Ramos (cell line): ENCODE data around the gene AR.

Experiments used
- in situ Hi-C: fragments of 300-500 bp; cut with MboI; formaldehyde crosslinking; loops from one replicate; pipeline ENCODE4 v1.14.3; 2022; ENCODE audit warnings: low sequenced_read_pairs; ENCODE audit not compliant: unreplicated experiment

The AR gene, protein sequence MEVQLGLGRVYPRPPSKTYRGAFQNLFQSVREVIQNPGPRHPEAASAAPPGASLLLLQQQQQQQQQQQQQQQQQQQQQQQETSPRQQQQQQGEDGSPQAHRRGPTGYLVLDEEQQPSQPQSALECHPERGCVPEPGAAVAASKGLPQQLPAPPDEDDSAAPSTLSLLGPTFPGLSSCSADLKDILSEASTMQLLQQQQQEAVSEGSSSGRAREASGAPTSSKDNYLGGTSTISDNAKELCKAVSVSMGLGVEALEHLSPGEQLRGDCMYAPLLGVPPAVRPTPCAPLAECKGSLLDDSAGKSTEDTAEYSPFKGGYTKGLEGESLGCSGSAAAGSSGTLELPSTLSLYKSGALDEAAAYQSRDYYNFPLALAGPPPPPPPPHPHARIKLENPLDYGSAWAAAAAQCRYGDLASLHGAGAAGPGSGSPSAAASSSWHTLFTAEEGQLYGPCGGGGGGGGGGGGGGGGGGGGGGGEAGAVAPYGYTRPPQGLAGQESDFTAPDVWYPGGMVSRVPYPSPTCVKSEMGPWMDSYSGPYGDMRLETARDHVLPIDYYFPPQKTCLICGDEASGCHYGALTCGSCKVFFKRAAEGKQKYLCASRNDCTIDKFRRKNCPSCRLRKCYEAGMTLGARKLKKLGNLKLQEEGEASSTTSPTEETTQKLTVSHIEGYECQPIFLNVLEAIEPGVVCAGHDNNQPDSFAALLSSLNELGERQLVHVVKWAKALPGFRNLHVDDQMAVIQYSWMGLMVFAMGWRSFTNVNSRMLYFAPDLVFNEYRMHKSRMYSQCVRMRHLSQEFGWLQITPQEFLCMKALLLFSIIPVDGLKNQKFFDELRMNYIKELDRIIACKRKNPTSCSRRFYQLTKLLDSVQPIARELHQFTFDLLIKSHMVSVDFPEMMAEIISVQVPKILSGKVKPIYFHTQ

DNA sequence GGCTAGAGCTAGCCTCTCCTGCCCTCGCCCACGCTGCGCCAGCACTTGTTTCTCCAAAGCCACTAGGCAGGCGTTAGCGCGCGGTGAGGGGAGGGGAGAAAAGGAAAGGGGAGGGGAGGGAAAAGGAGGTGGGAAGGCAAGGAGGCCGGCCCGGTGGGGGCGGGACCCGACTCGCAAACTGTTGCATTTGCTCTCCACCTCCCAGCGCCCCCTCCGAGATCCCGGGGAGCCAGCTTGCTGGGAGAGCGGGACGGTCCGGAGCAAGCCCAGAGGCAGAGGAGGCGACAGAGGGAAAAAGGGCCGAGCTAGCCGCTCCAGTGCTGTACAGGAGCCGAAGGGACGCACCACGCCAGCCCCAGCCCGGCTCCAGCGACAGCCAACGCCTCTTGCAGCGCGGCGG is at the start of gene AR:
TSS of gene AR (plus strand) at position 204 of the 400 bp plus-strand sequence. CDS start 1,126 bp downstream, outside the sequence.
- in situ Hi-C loops: no loop called here

DNA sequence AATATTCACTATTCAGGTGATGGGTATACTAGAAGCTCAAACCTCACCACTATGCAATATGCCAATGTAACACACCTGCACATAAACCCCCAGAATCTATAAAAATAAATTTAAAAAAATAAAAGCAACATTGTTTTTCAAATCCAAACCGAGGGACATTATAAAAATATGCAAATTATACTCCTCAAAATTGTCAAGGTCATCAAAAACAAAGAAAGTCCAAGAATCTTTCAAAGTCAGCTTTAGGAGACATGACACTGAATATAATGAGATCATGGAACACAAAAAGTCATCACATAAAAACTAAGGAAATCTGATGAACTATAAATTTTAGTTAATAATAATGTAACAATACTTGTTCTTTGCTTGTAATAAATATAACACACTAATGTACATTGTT is 43.2 kb upstream of the AR start:
- in situ Hi-C loops: no loop called here

DNA sequence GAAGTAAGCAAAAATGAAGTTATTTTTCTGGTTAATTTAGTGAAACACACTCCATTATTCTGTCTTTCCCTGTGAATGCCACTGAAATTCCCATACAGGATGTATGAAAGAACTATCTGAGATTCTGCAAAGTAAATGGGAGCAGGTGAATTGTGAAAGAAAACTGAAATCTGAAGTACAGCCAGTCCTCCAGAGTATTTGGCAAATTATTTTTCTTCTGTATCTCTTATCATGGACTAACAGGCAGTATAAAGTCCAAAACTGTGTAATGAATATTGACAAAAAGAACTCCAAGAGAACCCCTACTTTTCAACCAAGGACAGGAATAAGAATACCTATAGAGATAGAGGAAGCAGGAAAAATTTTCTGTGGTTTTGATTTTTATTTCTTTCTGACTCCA is 40.8 kb upstream of the AR start:
- in situ Hi-C loops: no loop called here

DNA sequence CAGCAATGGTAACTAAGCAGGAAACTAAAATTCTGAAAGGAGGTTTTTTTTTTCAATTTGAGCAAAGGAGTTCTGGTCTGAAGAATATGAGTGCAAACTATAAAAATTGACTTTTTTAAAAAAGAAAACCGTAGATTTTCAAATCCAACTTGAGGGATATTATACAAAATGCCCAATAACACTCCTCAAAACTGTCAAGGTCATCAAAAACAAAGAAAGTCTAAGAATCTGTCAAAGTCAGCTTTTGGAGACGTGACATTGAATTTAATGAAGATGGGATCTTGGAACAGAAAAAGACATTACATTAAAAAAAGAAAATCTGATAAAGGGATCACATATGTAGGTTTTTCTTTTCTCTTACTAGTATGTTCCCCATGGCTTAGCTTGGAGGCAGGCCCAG is 40.4 kb upstream of the AR start:
- in situ Hi-C loops: no loop called here

DNA sequence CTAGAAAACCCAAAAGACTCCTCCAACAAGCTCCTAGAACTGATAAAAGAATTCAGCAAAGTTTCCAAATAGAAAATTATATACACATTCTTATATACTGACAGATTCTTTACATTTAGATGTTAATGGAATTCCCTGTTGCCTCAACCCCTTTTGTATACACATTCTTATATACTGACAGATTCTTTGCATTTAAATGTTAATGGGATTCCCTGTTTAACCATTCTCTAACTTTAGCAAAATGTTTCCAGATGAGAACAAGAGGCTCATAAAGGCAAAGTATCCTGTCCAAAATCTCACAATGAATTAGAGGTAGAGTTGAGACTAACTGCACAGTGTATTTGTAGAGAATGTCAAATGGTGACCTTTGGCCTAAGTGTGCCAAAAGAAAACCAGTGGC is 23.1 kb upstream of the AR start:
- in situ Hi-C loops: no loop called here

DNA sequence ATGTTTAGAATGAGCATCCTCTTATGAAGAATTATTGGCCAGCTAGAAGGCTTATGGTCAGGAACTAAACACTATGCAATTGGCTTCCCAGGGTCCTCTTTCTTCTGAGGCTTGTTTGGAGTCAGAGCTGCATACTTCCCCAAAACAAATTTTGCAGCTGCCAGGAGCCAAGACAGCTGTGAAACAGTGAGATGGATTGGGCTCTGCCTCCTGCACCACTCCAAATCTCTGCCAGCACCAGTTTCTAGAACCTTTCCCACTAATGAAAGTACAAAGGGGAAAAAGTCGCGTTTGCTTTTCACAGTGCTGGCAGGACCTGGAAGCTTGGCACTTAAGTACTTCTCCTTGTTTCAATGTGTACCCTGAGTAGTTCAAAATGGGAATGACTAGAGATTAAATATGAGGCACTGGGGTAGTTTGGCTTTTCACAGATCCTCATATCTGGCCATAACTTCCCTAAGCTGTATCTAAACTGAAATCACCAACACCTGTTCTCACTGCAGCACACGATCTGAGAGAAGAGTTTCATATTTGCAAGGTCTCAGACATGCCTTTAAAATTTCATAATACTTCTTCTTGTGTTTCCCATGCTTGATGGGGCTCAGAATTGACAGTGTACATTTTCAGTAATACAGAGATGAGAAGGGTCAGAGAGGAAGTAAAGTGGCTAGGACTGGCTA is 20.7 kb upstream of the AR start:
- in situ Hi-C loops: no loop called here

DNA sequence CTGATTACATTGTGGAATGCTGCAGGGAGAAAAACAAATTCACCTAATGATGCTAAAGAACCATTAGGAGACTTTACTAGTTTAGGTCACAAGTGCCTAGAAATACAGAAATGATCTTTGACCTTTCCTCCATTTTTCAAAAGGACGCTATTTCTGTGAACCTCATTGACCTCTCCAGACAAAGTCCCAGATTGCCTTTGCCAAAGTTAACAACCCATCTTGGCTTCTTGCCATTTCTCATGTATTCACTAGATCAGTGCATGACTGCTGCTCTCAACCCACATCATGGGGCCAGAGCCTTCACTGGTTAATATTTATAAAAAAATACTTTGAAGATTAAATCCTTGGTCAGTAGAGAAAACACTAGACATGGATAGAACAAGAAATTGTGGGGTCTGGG is 19.9 kb upstream of the AR start:
- in situ Hi-C loops: no loop called here

DNA sequence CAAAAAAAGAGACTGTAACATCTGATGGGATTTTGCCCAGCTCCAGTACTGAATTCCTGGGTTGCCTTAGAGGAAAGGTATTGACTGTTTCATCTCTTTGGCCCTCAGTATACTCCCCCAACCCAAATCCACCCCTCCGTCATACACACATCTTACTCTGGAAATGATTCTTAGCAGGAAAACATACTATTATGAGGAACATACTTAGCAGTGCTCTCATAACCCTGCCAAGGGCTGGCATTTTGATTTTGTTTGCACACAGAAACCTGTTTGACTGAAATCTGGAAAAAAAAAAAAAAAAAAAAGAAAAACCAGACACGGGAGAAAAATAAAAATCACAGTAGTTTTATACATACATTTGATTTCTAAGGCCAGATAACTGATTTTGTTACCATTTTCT is 19.4 kb upstream of the AR start:
- in situ Hi-C loops: no loop called here

DNA sequence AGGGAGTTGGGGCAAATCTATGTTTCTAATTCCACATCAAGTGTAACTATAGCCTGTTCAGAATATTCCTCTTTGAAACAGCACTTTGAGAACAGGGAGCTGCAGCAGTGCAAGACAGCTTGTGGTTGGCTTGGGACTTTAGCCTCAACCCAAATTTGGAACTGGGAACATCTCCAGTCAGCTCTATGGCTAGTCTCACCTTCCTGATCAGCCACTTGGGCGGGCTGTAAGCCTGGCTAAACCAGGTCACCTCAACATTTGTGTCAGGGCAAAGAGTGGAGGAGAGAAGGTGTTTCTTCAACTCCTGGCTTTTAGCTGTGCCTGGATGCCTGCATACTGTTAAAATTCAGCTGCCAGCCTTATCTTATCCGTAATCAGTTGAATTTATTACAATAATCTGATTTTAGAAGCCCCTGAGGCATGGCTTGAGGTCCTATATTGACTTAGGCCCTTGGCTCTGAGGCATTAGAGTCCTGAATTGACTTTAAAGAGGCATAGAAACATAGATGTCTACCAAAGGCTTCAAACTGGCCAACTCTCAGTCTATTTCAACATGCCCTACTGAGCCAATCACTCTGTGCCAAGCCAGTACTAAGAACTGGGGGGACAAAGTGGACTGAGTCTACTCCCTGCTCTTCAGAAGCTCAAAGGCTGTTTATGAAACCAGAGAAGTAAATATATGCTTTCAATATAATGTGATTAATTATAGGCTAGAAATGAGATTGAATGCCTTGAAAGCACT is 18.7 kb upstream of the AR start:
- in situ Hi-C loops: no loop called here

DNA sequence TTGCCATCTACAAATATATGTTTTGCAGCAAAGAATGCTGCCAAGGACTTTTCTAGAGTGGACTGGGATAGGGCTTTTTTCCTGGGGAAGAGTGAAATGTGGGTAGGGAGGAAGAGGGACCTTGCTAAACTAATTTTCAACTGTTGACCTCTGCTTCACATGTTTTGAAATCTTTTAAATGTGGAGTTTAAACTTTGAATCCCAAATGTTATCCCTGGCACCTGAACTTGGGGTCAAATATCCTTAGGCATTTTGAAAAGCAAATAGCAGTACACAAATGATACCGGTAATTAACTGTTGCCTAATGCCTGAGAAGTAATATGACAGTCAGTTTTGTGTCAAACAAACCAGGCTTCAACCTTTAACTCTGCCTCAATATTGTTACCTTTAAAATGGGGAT is 7.3 kb upstream of the AR start:
- in situ Hi-C loops: no loop called here

DNA sequence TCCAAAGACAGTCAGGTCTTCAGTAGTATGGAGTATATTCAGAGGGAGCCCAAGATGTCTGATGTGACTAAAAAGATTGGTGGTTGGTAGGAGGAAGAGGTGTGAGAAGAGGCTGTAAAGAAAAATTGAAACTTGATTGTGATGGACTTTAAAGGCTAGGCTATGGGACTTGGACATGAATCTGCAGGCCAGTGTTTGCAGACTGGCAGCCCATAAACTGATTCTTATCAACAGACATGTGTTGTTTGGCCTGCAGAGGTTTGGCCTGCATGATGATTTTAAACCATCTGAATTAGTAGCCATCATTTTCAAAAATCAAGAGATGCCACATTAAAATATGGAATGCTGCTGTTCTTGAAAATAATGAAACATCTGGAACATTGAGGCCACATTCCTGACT is 5.4 kb upstream of the AR start:
- in situ Hi-C loops: no loop called here

DNA sequence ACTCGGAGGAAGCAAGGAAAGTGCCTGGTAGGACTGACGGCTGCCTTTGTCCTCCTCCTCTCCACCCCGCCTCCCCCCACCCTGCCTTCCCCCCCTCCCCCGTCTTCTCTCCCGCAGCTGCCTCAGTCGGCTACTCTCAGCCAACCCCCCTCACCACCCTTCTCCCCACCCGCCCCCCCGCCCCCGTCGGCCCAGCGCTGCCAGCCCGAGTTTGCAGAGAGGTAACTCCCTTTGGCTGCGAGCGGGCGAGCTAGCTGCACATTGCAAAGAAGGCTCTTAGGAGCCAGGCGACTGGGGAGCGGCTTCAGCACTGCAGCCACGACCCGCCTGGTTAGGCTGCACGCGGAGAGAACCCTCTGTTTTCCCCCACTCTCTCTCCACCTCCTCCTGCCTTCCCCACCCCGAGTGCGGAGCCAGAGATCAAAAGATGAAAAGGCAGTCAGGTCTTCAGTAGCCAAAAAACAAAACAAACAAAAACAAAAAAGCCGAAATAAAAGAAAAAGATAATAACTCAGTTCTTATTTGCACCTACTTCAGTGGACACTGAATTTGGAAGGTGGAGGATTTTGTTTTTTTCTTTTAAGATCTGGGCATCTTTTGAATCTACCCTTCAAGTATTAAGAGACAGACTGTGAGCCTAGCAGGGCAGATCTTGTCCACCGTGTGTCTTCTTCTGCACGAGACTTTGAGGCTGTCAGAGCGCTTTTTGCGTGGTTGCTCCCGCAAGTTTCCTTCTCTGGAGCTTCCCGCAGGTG is 637 bp downstream of the AR start:
- in situ Hi-C loops: no loop called here

DNA sequence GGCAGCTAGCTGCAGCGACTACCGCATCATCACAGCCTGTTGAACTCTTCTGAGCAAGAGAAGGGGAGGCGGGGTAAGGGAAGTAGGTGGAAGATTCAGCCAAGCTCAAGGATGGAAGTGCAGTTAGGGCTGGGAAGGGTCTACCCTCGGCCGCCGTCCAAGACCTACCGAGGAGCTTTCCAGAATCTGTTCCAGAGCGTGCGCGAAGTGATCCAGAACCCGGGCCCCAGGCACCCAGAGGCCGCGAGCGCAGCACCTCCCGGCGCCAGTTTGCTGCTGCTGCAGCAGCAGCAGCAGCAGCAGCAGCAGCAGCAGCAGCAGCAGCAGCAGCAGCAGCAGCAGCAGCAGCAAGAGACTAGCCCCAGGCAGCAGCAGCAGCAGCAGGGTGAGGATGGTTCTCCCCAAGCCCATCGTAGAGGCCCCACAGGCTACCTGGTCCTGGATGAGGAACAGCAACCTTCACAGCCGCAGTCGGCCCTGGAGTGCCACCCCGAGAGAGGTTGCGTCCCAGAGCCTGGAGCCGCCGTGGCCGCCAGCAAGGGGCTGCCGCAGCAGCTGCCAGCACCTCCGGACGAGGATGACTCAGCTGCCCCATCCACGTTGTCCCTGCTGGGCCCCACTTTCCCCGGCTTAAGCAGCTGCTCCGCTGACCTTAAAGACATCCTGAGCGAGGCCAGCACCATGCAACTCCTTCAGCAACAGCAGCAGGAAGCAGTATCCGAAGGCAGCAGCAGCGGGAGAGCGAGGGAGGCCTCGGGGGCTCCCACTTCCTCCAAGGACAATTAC is 1.4 kb downstream of the AR start:
- in situ Hi-C loops: no loop called here

DNA sequence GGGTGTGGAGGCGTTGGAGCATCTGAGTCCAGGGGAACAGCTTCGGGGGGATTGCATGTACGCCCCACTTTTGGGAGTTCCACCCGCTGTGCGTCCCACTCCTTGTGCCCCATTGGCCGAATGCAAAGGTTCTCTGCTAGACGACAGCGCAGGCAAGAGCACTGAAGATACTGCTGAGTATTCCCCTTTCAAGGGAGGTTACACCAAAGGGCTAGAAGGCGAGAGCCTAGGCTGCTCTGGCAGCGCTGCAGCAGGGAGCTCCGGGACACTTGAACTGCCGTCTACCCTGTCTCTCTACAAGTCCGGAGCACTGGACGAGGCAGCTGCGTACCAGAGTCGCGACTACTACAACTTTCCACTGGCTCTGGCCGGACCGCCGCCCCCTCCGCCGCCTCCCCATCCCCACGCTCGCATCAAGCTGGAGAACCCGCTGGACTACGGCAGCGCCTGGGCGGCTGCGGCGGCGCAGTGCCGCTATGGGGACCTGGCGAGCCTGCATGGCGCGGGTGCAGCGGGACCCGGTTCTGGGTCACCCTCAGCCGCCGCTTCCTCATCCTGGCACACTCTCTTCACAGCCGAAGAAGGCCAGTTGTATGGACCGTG is 2.2 kb downstream of the AR start:
- in situ Hi-C loops: no loop called here

DNA sequence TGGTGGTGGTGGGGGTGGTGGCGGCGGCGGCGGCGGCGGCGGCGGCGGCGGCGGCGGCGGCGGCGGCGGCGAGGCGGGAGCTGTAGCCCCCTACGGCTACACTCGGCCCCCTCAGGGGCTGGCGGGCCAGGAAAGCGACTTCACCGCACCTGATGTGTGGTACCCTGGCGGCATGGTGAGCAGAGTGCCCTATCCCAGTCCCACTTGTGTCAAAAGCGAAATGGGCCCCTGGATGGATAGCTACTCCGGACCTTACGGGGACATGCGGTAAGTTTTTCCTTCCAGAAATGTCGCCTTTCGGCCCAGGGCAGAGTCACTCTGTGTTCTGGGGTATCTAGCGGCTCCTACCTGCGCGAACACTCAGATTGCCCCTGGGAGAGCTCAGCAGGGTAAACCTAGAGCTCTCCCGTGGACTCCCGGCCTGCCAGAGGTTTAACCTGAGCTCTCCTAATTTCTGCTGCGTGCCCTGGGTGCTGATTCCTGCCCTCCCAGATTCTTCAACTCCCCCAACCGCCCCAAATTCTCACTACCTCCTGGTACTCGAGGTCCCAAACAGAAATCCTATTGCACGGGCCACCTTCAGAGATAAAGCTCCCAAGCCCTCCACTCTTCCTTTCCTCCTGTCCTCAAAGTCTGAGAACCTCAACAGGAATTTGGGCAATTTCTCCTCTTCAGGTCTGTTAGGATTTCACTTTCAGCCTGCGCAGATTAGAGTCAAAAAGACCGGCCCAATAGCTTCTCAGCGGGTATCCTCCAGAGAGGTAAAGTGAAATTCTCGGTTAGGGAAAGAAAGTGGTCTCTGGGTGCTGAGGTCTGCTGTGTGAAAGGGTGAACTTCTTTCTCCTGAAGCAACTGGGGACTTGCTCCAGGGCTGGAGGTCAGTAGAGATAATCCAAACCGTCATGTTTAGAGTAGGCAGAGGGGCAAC is 2.9 kb downstream of the AR start:
- in situ Hi-C loops: no loop called here

DNA sequence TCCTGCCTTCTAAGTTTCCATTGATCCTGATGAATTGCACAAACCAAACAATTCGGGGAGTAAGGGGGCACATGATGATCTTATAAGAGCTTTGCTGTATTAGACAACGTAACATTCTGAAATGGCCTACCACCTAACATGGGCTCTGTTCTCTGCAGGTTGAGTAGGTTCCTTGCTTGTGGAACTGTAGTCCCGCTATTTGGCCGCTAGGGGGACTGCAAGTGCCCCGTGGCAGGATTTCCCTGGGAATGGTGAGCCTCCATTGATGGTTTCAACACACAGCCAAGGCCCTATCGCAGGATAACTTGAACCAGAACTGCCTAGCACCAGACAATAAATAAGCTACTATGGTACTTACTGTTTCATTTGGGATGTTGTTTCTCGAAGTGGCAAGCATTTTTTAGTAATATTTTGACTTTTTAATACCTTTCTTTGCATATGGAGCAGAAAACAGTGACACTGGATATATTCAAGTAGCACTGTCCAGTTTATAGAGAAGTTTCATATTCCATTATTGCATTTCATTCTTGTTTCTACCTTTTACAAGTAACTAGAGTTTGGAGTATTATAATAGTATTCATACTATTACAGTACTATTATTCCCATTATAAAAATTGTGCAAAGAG is 11.9 kb downstream of the AR start:
- in situ Hi-C loops: no loop called here

DNA sequence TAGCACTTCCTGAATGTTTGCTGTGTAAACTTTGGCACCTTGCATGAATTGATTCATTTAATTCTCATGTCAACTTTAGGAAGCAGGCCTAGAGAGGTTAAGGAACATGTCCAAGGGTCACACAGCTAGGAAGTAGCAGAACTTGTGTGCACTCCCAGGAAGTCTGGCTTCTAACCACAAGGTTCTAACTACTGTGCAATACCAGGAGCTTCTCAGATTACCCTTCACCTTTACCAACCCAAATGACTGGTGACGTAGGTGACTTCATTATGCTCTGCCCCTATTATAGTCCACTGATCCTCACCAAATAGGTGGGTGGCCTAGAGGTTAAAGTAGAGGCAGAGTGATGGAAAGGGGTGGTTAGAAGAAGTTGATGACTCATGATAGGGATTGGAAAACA is 14.4 kb downstream of the AR start:
- in situ Hi-C loops: no loop called here
